G401 (cell line): ENCODE data around the gene FGF12. TPM values are rescaled to one million over a fixed set of nuclear protein-coding genes. Genes with fewer than 3 reads are reported as not detected.

Source experiments
- DNase-seq: peaks from one replicate; pipeline ENCODE4 v3.0.0-alpha.2; 2015; ENCODE audit warnings: low spot score
- in situ Hi-C: cut with HindIII; loops from 2 replicates; pipeline ENCODE4 v1.10.0; 2016; ENCODE audit warnings: low sequenced_read_pairs, mixed read lengths
- total RNA-seq: library from RNA; depleted of rRNA; stranded (reverse); fragments of >200 nt; shearing (Covaris generic); gene quantifications from 2 replicates; pipeline ENCODE4 v1.2.3, GENCODE V29; 2014

The FGF12 gene
- total RNA-seq, 1 experiment from 2014 or later = not detected

DNA sequence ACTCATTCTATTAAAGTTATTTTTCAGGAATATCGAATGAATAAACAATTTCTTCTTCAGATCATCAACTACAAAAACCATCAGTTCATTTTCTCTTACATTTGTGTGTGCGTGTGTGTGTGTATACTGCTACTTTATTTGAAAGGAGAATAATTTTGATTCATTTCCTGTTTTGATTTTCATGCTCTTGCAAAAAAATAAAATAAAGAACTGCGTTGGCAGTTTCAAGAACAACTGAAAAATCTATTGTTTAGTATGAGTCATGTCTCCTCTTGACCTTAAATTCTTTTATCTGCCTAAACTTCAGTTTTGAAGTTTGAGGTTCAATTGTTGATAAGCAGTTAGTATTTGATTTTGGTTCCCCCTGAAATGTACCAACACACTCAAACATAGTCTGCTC lies 540.8 kb downstream of the FGF12 start:
- no peak for DNase-seq
- in situ Hi-C loops = no loop called here

GRCh38 chr3:192186045-192186444 lies 541.3 kb downstream of the FGF12 start:
- no peak for DNase-seq
- in situ Hi-C loops = no loop called here

DNA sequence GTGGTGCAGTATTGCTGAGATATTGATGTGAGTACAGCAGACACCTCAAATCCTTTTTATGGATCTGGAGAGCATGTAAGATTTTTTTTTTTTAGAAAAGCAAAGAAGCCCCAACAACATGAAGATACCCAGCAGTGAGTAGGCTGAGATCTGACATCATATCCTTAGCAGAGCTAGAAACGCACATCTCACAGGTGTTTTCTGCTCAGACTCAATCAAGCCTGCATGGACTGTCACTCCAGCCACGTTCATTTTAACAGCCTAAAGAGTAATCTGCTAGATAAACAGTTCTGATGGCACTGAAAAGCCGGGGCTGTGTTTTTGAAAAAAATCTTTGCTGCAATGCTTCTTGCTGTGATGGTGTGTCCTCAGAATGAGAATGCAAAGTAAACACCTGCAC lies 544.2 kb downstream of the FGF12 start:
- no peak for DNase-seq
- in situ Hi-C loops = no loop called here

GRCh38 chr3:192181151-192181550 lies 546.2 kb downstream of the FGF12 start:
- DNase-seq = no peak
- in situ Hi-C loops = no loop called here

GRCh38 chr3:192177383-192177782 lies 550.0 kb downstream of the FGF12 start:
- in situ Hi-C loops = no loop called here
- DNase-seq = no peak

- DNase-seq = no peak
- in situ Hi-C loops = no loop called here
Measured at GRCh38 chr3:192174283-192174682, 553.1 kb downstream of the FGF12 start.

DNA sequence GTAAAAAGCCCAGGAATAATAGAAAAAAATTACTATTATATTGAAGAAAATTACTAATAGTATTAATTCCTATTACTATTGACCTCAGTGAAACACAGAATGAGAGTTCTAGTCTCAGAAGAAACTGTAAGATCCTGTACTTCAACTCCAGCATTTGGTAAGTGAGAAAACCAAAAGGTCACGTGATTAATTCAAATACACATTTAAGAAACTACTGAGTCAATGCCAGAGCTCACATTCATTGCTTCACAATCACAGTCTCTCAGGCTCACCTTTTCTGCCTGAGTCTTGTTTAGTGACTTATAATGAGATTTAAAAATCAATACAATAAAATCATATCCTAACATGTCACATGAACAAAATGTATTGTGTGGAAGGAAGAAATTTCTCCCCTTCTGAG lies 556.1 kb downstream of the FGF12 start:
- in situ Hi-C loops = no loop called here

DNA sequence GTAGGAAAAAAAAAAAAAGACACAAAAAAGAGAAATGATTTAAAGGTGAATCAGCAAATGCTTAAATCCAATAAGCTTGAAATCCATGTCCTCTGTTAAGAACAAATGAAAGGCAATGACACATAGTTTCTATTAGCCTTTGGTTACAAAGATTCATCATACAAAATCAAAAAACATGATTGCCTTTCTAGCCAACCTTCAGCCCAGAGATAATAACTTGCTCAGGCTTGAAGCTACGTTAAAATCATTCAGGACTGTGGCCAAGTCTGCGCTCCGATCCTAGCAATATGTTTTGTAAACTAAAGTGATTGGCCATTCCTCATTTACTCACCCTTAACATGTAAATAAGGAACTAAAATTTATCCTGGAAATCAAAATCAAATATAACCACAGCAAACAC lies 556.7 kb downstream of the FGF12 start:
- in situ Hi-C loops = no loop called here
- DNase-seq = no peak

More for the DNA sequence above, 556.1 kb downstream of the FGF12 start:
- DNase-seq = no peak

GRCh38 chr3:192170031-192170430 lies 557.3 kb downstream of the FGF12 start:
- no peak for DNase-seq
- in situ Hi-C loops = no loop called here

- in situ Hi-C loops = no loop called here
- DNase-seq = no peak
Measured at GRCh38 chr3:192169332-192169915, 557.9 kb downstream of the FGF12 start.

DNA sequence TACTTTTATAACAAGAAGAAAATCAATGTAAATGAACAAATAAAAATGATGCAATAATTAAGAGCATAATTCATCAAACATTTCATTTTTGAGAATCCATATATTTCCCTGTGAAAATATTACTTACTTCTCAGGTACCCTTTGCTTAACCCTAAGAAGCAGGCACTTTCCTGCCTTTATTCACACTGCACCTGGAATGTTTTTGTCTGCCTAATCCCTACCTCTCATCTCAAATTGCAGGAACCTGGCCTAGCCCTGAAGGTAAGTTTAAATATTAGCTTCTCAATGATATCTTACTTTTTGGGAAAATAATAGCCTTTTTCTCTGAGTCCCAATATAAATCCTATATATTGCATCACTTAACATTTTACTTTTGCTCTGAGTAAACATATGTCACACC lies 559.1 kb downstream of the FGF12 start:
- in situ Hi-C loops = no loop called here
- no peak for DNase-seq

DNA sequence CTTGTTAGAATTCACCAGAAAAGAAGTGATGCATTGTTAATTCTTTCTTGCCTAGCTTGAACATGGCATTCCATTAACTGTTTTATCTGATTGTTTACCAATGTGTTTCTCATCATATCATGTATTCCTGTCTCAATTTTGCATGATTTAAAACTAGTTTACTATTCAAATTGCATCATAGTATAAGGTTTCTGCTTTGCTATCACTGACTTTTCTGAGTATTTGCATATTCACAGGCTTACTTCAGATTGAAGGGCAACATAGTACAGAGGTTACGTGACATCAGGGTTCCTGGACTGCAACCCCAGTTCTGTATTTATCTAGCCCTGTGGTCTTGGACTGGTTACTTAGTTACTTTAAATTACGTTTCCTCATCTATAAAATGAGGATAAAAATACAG lies 561.8 kb downstream of the FGF12 start:
- in situ Hi-C loops = no loop called here

DNA sequence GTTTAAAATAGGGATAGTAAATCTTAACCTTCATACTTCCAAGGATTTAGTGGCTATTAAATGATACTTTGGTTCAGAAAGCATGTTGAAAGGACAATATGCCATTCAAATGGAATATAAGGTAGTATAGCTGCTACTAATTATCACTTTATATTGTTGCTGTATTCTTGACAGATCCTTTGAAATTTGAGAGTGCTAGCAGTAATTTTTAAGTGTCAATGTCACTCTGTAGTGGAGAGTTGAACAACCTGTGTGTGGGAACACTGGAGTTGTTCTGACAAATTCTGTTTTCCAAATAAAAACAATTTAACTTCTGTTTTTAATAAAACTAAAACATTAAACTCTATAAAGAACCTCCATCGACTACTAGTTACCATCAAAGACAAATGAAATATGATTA lies 565.7 kb downstream of the FGF12 start:
- DNase-seq = no peak
- in situ Hi-C loops = no loop called here

More for the DNA sequence above, 561.8 kb downstream of the FGF12 start:
- DNase-seq = no peak

DNA sequence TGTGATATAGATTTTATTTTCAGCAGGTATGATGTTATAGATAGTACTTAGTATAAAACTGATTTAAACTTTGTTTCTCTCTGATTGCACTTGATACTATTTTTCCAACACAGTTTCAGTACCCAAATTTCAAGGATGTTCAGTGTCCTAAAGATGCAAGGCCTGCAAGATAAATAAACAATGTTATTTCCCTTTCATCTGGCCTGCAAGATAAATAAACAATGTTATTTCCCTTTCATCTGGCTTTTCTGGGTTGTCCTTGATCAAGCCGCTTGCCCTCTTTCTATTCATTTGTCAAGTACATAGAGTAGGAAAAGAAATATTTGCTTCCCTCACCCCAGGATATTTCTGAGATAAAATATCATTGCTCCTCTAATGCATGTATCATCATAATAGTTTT lies 571.0 kb downstream of the FGF12 start:
- in situ Hi-C loops = no loop called here
- no peak for DNase-seq

GRCh38 chr3:192155194-192155593 lies 572.1 kb downstream of the FGF12 start:
- DNase-seq = no peak
- in situ Hi-C loops = no loop called here

DNA sequence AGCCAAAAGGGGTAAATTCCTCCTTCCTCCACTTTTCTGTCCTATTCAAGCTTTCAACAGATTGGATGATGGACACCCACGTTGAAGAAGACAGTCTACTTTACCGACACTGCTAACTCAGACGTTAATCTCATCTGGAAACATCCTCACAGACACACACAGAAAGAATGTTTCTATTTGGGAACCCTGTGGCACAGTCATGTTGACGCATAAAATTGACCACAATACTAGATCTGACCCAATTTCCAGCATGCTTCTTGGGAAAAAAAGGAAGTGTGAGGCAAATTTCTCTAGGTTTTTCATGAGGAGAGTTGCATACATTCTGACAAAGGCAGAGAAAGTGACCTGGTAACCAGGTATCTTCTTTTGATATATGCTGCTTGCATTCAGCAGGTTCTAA lies 594.1 kb downstream of the FGF12 start:
- in situ Hi-C loops = no loop called here
- DNase-seq = no peak

DNA sequence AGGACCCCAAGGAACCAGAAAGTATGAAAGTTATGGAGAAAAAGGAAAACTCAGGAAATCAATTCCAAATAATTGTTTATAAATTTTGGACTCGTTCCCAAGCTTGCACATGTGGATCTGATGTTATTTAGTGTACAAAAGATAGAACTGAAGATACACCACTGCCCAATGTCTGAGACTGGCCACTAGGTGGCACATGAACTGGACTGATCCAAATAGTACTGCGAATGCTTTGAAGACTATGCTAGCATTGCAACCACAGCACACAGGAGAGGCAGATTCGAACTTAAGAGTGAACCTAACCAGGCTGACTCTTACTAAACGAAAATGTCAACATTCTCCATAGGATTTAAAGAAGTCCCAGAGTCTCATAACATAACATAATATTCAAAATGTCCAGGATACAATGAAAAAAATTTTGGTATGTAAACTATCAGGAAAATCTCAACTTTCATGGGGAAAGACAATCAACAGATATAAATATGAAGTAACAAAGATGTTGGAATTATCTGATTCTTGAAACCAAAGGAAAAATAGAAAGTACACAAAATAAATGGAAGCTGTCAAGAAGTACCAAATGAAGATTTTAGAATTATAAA lies 596.7 kb downstream of the FGF12 start:
- peak; percentile 80 for DNase-seq
- in situ Hi-C loops = no loop called here

DNA sequence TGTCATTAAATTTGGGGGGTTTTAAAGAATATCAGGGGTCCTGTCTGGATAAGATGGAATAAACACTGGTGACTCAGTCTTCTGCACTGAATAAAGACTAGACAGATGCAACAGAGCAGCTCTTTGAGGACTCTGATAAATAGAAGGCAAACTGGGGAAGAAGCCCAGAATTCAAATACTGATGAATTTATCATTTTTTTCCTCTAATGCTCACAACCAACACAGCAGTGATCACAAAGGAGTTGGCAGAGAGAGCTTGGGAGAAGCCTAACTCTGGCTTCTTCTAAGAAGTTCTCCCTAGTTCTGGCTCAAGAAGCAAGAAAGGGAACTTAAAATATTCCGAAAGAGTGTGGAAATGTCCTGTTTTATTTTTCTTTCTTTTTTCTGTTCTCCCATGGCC lies 597.8 kb downstream of the FGF12 start:
- in situ Hi-C loops = no loop called here
- DNase-seq = peak; percentile 8

DNA sequence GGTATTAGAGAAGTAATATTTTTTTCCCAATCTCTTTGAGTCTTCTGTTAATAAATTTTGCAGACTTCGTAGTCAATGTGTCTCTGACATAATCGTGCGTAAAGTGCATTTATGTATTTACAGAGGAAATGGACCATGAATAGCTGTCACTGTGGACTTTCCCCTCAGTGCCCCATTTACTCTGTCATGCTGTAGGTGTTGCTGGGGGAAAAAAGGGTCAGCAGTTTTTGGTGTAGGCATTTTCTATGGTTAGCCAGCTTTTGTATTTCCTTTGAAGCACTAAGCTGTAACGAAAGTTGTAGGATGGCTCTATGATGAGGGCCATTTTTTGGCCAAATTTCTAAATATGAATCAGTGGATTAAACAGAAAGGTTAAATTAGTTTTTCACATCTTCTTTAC lies 598.4 kb downstream of the FGF12 start:
- in situ Hi-C loops = no loop called here

GRCh38 chr3:192128060-192128459 lies 599.3 kb downstream of the FGF12 start:
- in situ Hi-C loops = no loop called here
- no peak for DNase-seq

More for the DNA sequence above, 598.4 kb downstream of the FGF12 start:
- DNase-seq = no peak

DNA sequence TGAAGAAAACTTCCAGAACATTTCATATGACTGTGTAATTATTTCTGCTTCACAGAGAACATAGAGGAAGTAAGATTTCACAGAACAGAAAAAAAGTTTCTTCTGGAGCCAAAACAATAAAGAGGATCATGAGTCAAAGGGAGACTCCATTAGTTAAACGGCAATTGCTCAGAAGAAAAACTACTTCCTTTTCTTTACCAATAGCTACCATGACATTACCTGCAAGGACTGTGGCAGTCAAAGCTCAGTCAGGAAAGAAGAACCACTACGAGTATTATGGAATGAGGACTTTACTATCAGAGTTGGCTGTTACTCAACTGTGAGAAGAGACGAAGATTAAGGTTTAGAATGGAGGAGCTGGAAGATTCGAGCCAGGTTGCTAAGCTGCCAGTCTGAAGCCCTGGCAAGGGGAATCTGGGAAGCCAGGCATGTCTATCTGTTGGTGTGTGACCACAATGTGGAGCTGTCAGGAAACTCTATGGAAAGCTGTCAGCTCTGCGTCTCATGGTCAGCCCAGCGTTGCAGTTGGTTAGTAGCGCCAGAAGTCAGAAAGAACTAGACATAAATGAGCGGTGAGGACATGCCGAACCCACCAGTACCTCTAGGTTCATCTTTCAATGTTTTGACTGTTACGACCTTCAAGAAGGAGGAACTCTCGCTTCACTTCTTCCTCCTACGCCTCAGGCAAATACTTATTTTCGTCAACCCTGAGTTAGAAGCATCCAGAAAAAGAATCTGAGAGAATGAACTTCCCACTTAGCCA lies 604.3 kb downstream of the FGF12 start:
- DNase-seq = no peak
- in situ Hi-C loops = no loop called here
